BJ (cell line): ENCODE data around the gene KRTAP5-9. TPM values are rescaled to one million over a fixed set of nuclear protein-coding genes. Genes with fewer than 3 reads are reported as not detected.

Experiments used
- CTCF ChIA-PET: fragments of 350-600 bp; formaldehyde crosslinking; extraction: SDS; loops from one replicate; lab custom pipeline; 2021; ENCODE audit warnings: antibody characterized with exemption, inconsistent platforms; lab: Yijun Ruan, JAX
- POLR2A ChIA-PET: fragments of 300-600 bp; sonication (Branson Sonifier 250); formaldehyde crosslinking; extraction: SDS; loops from one replicate; lab custom pipeline; 2021; ENCODE audit warnings: antibody characterized with exemption; lab: Charles Lee
- DNase-seq: peaks from one replicate; pipeline ENCODE4 v3.0.0-alpha.2; 2011; ENCODE audit warnings: low read depth
- H3K27me3 ChIP-seq: 2 replicates; pipeline ENCODE4 v1.6.0; 2011; ENCODE audit warnings: low read length; ENCODE audit not compliant: control insufficient read depth, insufficient read depth
- H3K36me3 ChIP-seq: 2 replicates; pipeline ENCODE4 v1.5.1; 2011; ENCODE audit warnings: low read length; ENCODE audit not compliant: control insufficient read depth, insufficient read depth
- H3K4me3 ChIP-seq: 2 replicates; pipeline ENCODE4 v1.5.1; 2011; ENCODE audit warnings: low read depth, mild to moderate bottlenecking, control low read depth, low read length
- CTCF ChIP-seq: IDR thresholded peaks from 2 replicates; pipeline ENCODE4 v1.5.1; 2011; ENCODE audit warnings: low read depth, mild to moderate bottlenecking, control low read depth, inconsistent platforms, low read length, moderate library complexity; ENCODE audit not compliant: insufficient read depth
- polyA minus RNA-seq: library from RNA; depleted of rRNA, polyadenylated mRNA; stranded (reverse); fragments of >200 nt; gene quantifications from 2 replicates; pipeline ENCODE4 v1.2.3, GENCODE V29; 2011; rRNA and poly(A)+ RNA removed
- polyA plus RNA-seq: library from polyadenylated mRNA; depleted of rRNA; stranded (reverse); fragments of >200 nt; gene quantifications from 2 replicates; pipeline ENCODE4 v1.2.3, GENCODE V29; 2011; rRNA removed

KRTAP5-9 gene
- polyA plus RNA-seq: 0.09 TPM in 1 of 2 replicates, not detected in the other
- not detected in 2 replicates for polyA minus RNA-seq

GRCh38 chr11:71548120-71548519 is at the start of gene KRTAP5-9:
Gene KRTAP5-9, plus strand, starts transcription at chr11:71548420. Its CDS starts 238 bp downstream, at chr11:71548658.
- H3K27me3 ChIP-seq: no peaks in the 10 kb centered on the region
- TF ChIP-seq CTCF: no peak
- no peak for DNase-seq
- ChIA-PET POLR2A (no interaction called here), CTCF (interaction anchor here (0.7 kb wide), 1 partner anchor 15 kb away, joined by 3 read pairs; no protein-coding TSS in a partner anchor)
- no peak within 1 kb of the TSS for H3K4me3 ChIP-seq
- H3K36me3 ChIP-seq: no peaks in the 10 kb centered on the region

DNA sequence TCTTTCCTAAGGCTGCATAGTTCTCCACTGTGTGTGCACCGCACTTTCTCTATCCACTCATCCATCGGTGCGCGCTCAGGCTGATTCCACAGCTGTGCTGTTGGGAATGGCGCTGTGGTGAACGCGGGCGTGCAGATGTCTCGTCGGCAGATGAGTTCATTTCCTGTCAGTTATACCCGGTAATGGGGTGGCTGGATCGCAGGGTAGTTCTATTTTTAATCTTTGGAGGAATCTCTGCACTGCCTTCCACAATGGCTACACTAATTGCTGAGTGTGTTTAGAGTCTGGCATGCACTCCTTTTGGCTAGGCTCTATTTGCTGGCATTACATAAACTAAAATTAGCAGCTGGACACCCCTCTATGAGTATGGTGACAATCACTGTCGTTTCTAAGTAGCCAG is 49.1 kb upstream of the KRTAP5-9 start:
- Histone ChIP-seq H3K27me3 (no peaks in the 10 kb centered on the region), H3K36me3 (peaks cover 38% of the 10 kb centered on the region), H3K4me3 (no peak overlapping the region)
- DNase-seq: no peak
- CTCF ChIA-PET: interaction anchor here (0.7 kb wide), 1 partner anchor 432 kb away, joined by 3 read pairs; no protein-coding TSS in a partner anchor
- POLR2A ChIA-PET: no interaction called here
- no peak for TF ChIP-seq CTCF

- Histone ChIP-seq H3K27me3 (no peaks in the 10 kb centered on the region), H3K36me3 (peaks cover 38% of the 10 kb centered on the region), H3K4me3 (no peak overlapping the region)
- no peak for TF ChIP-seq CTCF
- ChIA-PET POLR2A (no interaction called here), CTCF (interaction anchor here (0.7 kb wide), 1 partner anchor 431 kb away, joined by 3 read pairs; no protein-coding TSS in a partner anchor)
- DNase-seq: no peak
Observed at GRCh38 chr11:71499546-71499945, 48.7 kb upstream of the KRTAP5-9 start.

DNA sequence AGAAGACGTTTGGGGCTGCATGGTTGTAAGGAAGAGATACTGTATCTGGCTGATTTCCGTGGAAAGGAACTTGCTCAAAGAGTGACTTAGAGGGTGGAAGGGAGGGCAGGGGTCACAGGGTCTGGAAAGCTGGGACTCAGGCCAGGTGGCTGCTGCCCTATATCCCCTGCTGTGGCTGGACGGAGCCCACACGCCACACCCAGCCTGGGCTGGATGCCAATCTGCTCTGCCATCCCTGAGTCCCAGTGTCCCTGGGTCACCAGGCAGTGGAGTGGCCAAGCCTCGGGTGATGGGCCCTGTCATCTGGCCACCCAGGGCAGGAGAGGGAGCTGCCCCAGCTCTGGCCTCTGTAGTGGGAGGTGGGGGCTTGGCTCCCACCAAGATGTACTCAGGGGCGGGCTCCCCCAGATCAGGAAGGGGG is 47.6 kb upstream of the KRTAP5-9 start:
- peaks cover 34% of the 10 kb centered on the region for H3K36me3 ChIP-seq
- H3K4me3 ChIP-seq: no peak overlapping the region
- ChIA-PET POLR2A (no interaction called here), CTCF (interaction anchor here (0.8 kb wide), 1 partner anchor 9 kb away, joined by 3 read pairs; no protein-coding TSS in a partner anchor)
- no peak for DNase-seq
- H3K27me3 ChIP-seq: no peaks in the 10 kb centered on the region
- TF ChIP-seq CTCF: no peak

GRCh38 chr11:71501071-71501985 is 46.9 kb upstream of the KRTAP5-9 start:
- no peak for TF ChIP-seq CTCF
- CTCF ChIA-PET: interaction anchor here (0.8 kb wide), 1 partner anchor 9 kb away, joined by 3 read pairs; no protein-coding TSS in a partner anchor
- POLR2A ChIA-PET: no interaction called here
- no peaks in the 10 kb centered on the region for H3K27me3 ChIP-seq
- H3K36me3 ChIP-seq: peaks cover 31% of the 10 kb centered on the region
- no peak for DNase-seq
- H3K4me3 ChIP-seq: no peak overlapping the region
